BJ (cell line): ENCODE measurements around the gene GRIK2. TPM values are rescaled to one million over a fixed set of nuclear protein-coding genes. Genes with fewer than 3 reads are reported as not detected.

Experiments
- CTCF ChIA-PET: fragments of 350-600 bp; formaldehyde crosslinking; extraction: SDS; loops from one replicate; lab custom pipeline; 2021; ENCODE audit warnings: antibody characterized with exemption, inconsistent platforms; lab: Yijun Ruan, JAX
- POLR2A ChIA-PET: fragments of 300-600 bp; sonication (Branson Sonifier 250); formaldehyde crosslinking; extraction: SDS; loops from one replicate; lab custom pipeline; 2021; ENCODE audit warnings: antibody characterized with exemption; lab: Charles Lee
- DNase-seq: peaks from one replicate; pipeline ENCODE4 v3.0.0-alpha.2; 2011; ENCODE audit warnings: low read depth
- H3K27me3 ChIP-seq: 2 replicates; pipeline ENCODE4 v1.6.0; 2011; ENCODE audit warnings: low read length; ENCODE audit not compliant: control insufficient read depth, insufficient read depth
- H3K36me3 ChIP-seq: 2 replicates; pipeline ENCODE4 v1.5.1; 2011; ENCODE audit warnings: low read length; ENCODE audit not compliant: control insufficient read depth, insufficient read depth
- H3K4me3 ChIP-seq: 2 replicates; pipeline ENCODE4 v1.5.1; 2011; ENCODE audit warnings: low read depth, mild to moderate bottlenecking, control low read depth, low read length
- CTCF ChIP-seq: IDR thresholded peaks from 2 replicates; pipeline ENCODE4 v1.5.1; 2011; ENCODE audit warnings: low read depth, mild to moderate bottlenecking, control low read depth, inconsistent platforms, low read length, moderate library complexity; ENCODE audit not compliant: insufficient read depth
- polyA plus RNA-seq: library from polyadenylated mRNA; depleted of rRNA; stranded (reverse); fragments of >200 nt; gene quantifications from 2 replicates; pipeline ENCODE4 v1.2.3, GENCODE V29; 2011

GRIK2 gene
- polyA plus RNA-seq, 1 experiment: 23.0 TPM

- POLR2A ChIA-PET: no interaction called here
- Histone ChIP-seq H3K27me3 (no peaks in the 10 kb centered on the region), H3K36me3 (peaks cover 5% of the 10 kb centered on the region), H3K4me3 (peak overlapping the region; percentile 91)
- peak; percentile 42 for TF ChIP-seq CTCF
- CTCF ChIA-PET: interaction anchor here (1.2 kb wide), 1 partner anchor 1224 kb away, joined by 4 read pairs; no protein-coding TSS in a partner anchor
- no peak for DNase-seq
Measured at GRCh38 chr6:101395345-101395744, 1.8 kb downstream of the GRIK2 start.

- no peak for DNase-seq
- H3K27me3 ChIP-seq: no peaks in the 10 kb centered on the region
- no peak overlapping the region for H3K4me3 ChIP-seq
- CTCF ChIA-PET: no interaction called here
- TF ChIP-seq CTCF: no peak
- H3K36me3 ChIP-seq: peaks cover 6% of the 10 kb centered on the region
- POLR2A ChIA-PET: no interaction called here
Measured at GRCh38 chr6:101396548-101397173, 3.2 kb downstream of the GRIK2 start.

- no peak overlapping the region for H3K4me3 ChIP-seq
- CTCF ChIA-PET: no interaction called here
- 0 out of 2 replicates have a peak, but pooled peaks have one; percentile 6 for TF ChIP-seq CTCF
- H3K36me3 ChIP-seq: peaks cover 8% of the 10 kb centered on the region
- POLR2A ChIA-PET: no interaction called here
- H3K27me3 ChIP-seq: no peaks in the 10 kb centered on the region
- no peak for DNase-seq
Measured at GRCh38 chr6:101397199-101397598, 3.7 kb downstream of the GRIK2 start.

- Histone ChIP-seq H3K27me3 (no peaks in the 10 kb centered on the region), H3K36me3 (peaks cover 8% of the 10 kb centered on the region), H3K4me3 (no peak overlapping the region)
- TF ChIP-seq CTCF: no peak
- DNase-seq: no peak
- ChIA-PET POLR2A (no interaction called here), CTCF (interaction anchor here (0.7 kb wide), 1 partner anchor 213 kb away, joined by 3 read pairs; no protein-coding TSS in a partner anchor)
Measured at GRCh38 chr6:101398716-101399615, 5.5 kb downstream of the GRIK2 start.

- H3K27me3 ChIP-seq: no peaks in the 10 kb centered on the region
- ChIA-PET CTCF (interaction anchor here (1.2 kb wide), 1 partner anchor 8 kb away, joined by 4 read pairs; no protein-coding TSS in a partner anchor), POLR2A (no interaction called here)
- DNase-seq: no peak
- H3K36me3 ChIP-seq: peaks cover 8% of the 10 kb centered on the region
- no peak for TF ChIP-seq CTCF
- H3K4me3 ChIP-seq: no peak overlapping the region
Measured at GRCh38 chr6:101399616-101400162, 6.2 kb downstream of the GRIK2 start.
